Panc1 (cell line): ENCODE data around the gene GRAMD1B. TPM values are rescaled to one million over a fixed set of nuclear protein-coding genes. Genes with fewer than 3 reads are reported as not detected.

Source experiments
- ATAC-seq: fragments of 200-7000 bp; cut with Tn5 transposase; 2 replicates; pipeline ENCODE4 v1.9.1; 2020; ENCODE audit warnings: mild to moderate bottlenecking, moderate library complexity
- BruUV-seq: library from RNA; stranded (reverse); fragments of 400-500 nt; replicated peaks from 2 replicates; lab custom pipeline; 2021; lab: Mats Ljungman, UMichigan
- CTCF ChIA-PET: fragments of 300-600 bp; sonication (Branson Sonifier 250); formaldehyde crosslinking; loops from one replicate; lab custom pipeline; 2022; ENCODE audit warnings: antibody characterized with exemption; lab: Charles Lee
- POLR2A ChIA-PET: fragments of 300-600 bp; sonication (Branson Sonifier 250); formaldehyde crosslinking; loops from one replicate; lab custom pipeline; 2022; ENCODE audit warnings: antibody characterized with exemption; lab: Charles Lee
- DNase-seq: peaks from one replicate; pipeline ENCODE4 v3.0.0-alpha.2; 2010; ENCODE audit warnings: low read depth, low spot score
- H3K27ac ChIP-seq: 2 replicates; pipeline ENCODE4 v1.5.1; 2011; ENCODE audit warnings: mild to moderate bottlenecking, low read length, inconsistent platforms
- H3K27me3 ChIP-seq: fragments of 200-500 bp; sonication (Bioruptor generic); 2 replicates; pipeline ENCODE4 v1.6.0; 2014; ENCODE audit warnings: low read length, inconsistent platforms; ENCODE audit not compliant: control insufficient read depth, insufficient read depth
- H3K36me3 ChIP-seq: fragments of 200-500 bp; sonication (Bioruptor generic); 2 replicates; pipeline ENCODE4 v1.5.1; 2014; ENCODE audit warnings: inconsistent platforms, mild to moderate bottlenecking, low read length, moderate library complexity; ENCODE audit not compliant: control insufficient read depth, insufficient read depth
- H3K4me1 ChIP-seq: 2 replicates; pipeline ENCODE4 v1.5.1; 2011; ENCODE audit warnings: inconsistent platforms, mild to moderate bottlenecking, low read length, moderate library complexity; ENCODE audit not compliant: control insufficient read depth, insufficient read depth
- H3K4me3 ChIP-seq, 2 experiments: 2 replicates each; pipeline ENCODE4 v1.5.1; 2011 to 2012; ENCODE audit warnings: low read depth in 2 of 2, low read length in 2 of 2, mild to moderate bottlenecking in 2 of 2, inconsistent platforms in 1 of 2, moderate library complexity in 1 of 2
- H3K9me3 ChIP-seq: fragments of 200-500 bp; sonication (Bioruptor generic); 2 replicates; pipeline ENCODE4 v1.5.1; 2014; ENCODE audit warnings: low read depth, mild to moderate bottlenecking, inconsistent platforms, low read length, moderate library complexity; ENCODE audit not compliant: control insufficient read depth, insufficient read depth
- POLR2AphosphoS5 ChIP-seq: IDR thresholded peaks from 2 replicates; pipeline ENCODE4 v1.6.1; 2012; ENCODE audit warnings: mild to moderate bottlenecking, low read depth, low read length, moderate library complexity
- SIN3A ChIP-seq: IDR thresholded peaks from 2 replicates; pipeline ENCODE4 v1.6.1; 2012; ENCODE audit warnings: low read depth, mild to moderate bottlenecking, low read length, moderate library complexity, borderline replicate concordance; ENCODE audit not compliant: insufficient read depth
- TCF7L2 ChIP-seq: IDR thresholded peaks from 2 replicates; pipeline ENCODE4 v1.6.1; 2011; ENCODE audit warnings: mild to moderate bottlenecking, low read depth, low read length, inconsistent platforms
- in situ Hi-C: cut with HindIII; loops from 2 replicates; pipeline ENCODE4 v1.10.0; 2016; ENCODE audit warnings: low sequenced_read_pairs, low pct_unique_long_range_greater_than_20kb
- intact Hi-C: fragments of 100-400 bp; cut with micrococcal nuclease; formaldehyde crosslinking; loops from one replicate; pipeline ENCODE4 v1.10.0; 2022; ENCODE audit not compliant: unreplicated experiment
- total RNA-seq: library from RNA; stranded (reverse); gene quantifications from one replicate; pipeline ENCODE4 v1.2.1, GENCODE V29; 2021; ENCODE audit not compliant: unreplicated experiment
- TF ChIP-seq, protein P1 (sequence below), 2 experiments: IDR thresholded peaks; 2 replicates each; pipeline ENCODE4 v1.6.1; 2011 to 2012; ENCODE audit warnings: low read depth in 2 of 2, control low read depth in 1 of 2, low read length in 1 of 2, mild to moderate bottlenecking in 1 of 2, moderate library complexity in 1 of 2; ENCODE audit not compliant: insufficient read depth in 1 of 2
- TF ChIP-seq, protein P2 (sequence below): fragments of 450-650 bp; IDR thresholded peaks from 2 replicates; pipeline ENCODE4 v1.5.1; 2017; ENCODE audit warnings: mild to moderate bottlenecking

Gene GRAMD1B
- total RNA-seq, 1 experiment from 2014 or later: 0.46 TPM

DNA sequence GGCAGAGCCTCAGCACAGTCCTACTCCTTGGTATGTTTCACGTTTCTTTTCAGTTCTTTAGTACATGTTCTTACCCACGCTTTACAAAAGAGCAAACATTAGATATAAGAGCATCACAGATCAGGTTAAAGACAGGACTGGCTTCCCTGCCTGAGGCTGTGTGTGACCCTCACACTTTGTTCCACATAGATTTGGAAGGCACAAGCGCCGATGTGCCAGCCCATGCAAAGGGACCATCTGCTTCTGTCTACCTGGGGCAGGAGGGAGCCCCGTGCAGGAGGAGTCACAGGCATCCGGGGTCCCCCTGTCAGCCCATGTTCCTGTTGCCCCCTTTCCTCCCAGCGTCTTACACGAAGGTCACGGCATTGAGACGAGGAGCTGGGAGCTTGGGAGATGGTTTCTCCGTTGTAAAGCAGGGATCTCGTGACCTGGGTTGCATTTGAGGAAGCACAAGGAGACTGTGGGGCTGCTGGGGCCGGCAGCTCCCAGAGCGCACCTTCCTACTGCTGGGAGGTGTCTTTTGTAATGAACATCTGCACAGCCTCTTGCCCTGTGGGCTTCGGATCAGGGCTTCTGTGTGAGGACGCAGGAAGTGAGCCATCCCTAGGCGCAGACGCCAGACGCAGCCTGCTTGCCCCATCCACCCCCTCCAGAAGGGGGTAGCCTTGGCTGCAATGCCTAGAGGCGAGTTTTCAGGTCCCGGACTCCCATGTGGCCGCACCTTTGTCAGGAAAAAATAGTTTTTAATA lies 151.8 kb downstream of the GRAMD1B start:
- Histone ChIP-seq H3K4me1 (no peaks in the 10 kb centered on the region), H3K9me3 (no peaks in the 10 kb centered on the region), H3K27ac (no peak overlapping the region), H3K36me3 (no peaks in the 10 kb centered on the region), H3K27me3 (peaks cover 10% of the 10 kb centered on the region), H3K4me3 (no peak overlapping the region)
- ATAC-seq: no peak
- DNase-seq: no peak
- TF ChIP-seq TCF7L2: no peak
- TF ChIP-seq SIN3A: no peak
- TF ChIP-seq, protein P1, sequence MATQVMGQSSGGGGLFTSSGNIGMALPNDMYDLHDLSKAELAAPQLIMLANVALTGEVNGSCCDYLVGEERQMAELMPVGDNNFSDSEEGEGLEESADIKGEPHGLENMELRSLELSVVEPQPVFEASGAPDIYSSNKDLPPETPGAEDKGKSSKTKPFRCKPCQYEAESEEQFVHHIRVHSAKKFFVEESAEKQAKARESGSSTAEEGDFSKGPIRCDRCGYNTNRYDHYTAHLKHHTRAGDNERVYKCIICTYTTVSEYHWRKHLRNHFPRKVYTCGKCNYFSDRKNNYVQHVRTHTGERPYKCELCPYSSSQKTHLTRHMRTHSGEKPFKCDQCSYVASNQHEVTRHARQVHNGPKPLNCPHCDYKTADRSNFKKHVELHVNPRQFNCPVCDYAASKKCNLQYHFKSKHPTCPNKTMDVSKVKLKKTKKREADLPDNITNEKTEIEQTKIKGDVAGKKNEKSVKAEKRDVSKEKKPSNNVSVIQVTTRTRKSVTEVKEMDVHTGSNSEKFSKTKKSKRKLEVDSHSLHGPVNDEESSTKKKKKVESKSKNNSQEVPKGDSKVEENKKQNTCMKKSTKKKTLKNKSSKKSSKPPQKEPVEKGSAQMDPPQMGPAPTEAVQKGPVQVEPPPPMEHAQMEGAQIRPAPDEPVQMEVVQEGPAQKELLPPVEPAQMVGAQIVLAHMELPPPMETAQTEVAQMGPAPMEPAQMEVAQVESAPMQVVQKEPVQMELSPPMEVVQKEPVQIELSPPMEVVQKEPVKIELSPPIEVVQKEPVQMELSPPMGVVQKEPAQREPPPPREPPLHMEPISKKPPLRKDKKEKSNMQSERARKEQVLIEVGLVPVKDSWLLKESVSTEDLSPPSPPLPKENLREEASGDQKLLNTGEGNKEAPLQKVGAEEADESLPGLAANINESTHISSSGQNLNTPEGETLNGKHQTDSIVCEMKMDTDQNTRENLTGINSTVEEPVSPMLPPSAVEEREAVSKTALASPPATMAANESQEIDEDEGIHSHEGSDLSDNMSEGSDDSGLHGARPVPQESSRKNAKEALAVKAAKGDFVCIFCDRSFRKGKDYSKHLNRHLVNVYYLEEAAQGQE (IDR thresholded peaks at IDR 0.05; ENCODE audit: insufficient read depth in 1 of 2, low read depth in 2 of 2, low read length in 1 of 2): no peak
- ChIA-PET POLR2A (interaction anchor here (0.5 kb wide), 1 partner anchor 153 kb away, joined by 10 read pairs; no protein-coding TSS in a partner anchor), CTCF (interaction anchor here (0.5 to 1.9 kb wide), 2 partner anchors 126 to 1043 kb away, joined by 9 to 20 read pairs; no protein-coding TSS in a partner anchor)
- in situ Hi-C loops: no loop called here
- no TSS peak for BruUV-seq
- intact Hi-C loops: loop anchor here (10.0 kb wide), 1 partner anchor 477 kb away; no protein-coding TSS in a partner anchor

DNA sequence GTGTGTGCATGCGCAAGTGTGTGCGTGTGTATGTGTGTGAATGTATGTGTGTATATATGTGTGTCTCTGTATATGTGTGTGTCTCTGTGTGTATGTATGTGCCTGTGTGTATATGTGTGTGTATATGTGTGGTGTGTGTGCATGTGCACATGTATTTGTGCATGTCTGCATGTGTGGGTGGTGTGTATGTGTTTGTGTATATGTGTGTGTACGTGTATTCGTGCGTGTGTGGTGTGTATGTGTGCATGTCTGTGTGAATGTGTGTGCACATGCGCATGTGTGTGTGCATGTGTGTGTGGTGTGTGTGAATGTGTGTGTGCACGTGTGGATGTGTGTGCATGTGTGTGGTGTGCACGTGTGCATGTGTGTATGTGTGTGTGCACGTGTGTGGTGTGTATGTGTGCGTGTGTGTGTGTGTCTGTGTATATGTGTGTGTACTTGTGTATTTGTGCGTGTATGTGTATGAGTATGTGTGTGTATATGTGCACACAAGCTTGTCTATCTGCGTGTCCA lies 153.0 kb downstream of the GRAMD1B start:
- in situ Hi-C loops: no loop called here
- no peaks in the 10 kb centered on the region; the same call in 1 of the 2 replicates for H3K36me3 ChIP-seq
- TF ChIP-seq, protein P1 (IDR thresholded peaks at IDR 0.05; ENCODE audit: insufficient read depth in 1 of 2, low read depth in 2 of 2, low read length in 1 of 2): no peak
- no peak for TF ChIP-seq POLR2AphosphoS5
- TF ChIP-seq TCF7L2: no peak
- TF ChIP-seq SIN3A: no peak
- TF ChIP-seq, protein P2, sequence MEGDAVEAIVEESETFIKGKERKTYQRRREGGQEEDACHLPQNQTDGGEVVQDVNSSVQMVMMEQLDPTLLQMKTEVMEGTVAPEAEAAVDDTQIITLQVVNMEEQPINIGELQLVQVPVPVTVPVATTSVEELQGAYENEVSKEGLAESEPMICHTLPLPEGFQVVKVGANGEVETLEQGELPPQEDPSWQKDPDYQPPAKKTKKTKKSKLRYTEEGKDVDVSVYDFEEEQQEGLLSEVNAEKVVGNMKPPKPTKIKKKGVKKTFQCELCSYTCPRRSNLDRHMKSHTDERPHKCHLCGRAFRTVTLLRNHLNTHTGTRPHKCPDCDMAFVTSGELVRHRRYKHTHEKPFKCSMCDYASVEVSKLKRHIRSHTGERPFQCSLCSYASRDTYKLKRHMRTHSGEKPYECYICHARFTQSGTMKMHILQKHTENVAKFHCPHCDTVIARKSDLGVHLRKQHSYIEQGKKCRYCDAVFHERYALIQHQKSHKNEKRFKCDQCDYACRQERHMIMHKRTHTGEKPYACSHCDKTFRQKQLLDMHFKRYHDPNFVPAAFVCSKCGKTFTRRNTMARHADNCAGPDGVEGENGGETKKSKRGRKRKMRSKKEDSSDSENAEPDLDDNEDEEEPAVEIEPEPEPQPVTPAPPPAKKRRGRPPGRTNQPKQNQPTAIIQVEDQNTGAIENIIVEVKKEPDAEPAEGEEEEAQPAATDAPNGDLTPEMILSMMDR: no peak
- H3K27ac ChIP-seq: no peak overlapping the region
- no peaks in the 10 kb centered on the region for H3K9me3 ChIP-seq
- H3K4me3 ChIP-seq: no peak overlapping the region
- DNase-seq (no peak), ATAC-seq (no peak)
- POLR2A ChIA-PET: no interaction called here
- BruUV-seq: no TSS peak
- no peaks in the 10 kb centered on the region for H3K4me1 ChIP-seq
- intact Hi-C loops: loop anchor here (10.0 kb wide), 1 partner anchor 478 kb away; no protein-coding TSS in a partner anchor
- peaks cover 10% of the 10 kb centered on the region for H3K27me3 ChIP-seq
- CTCF ChIA-PET: no interaction called here
